IPS-NIHi7 (cell line): ENCODE data around the gene RAI1.
A peak's percentile ranks its signal among the peaks of the same experiment; 100 is the strongest.
"Not testable (repeated sequence)": the region's sequence is repeated elsewhere in the genome, so short reads cannot be mapped to it uniquely, and the experiment has no call there.

Experiments used
- DNase-seq: peaks from one replicate; pipeline ENCODE4 v3.0.0; 2012; ENCODE audit warnings: mixed read lengths; ENCODE audit errors: extremely low spot score

The RAI1 gene

DNA sequence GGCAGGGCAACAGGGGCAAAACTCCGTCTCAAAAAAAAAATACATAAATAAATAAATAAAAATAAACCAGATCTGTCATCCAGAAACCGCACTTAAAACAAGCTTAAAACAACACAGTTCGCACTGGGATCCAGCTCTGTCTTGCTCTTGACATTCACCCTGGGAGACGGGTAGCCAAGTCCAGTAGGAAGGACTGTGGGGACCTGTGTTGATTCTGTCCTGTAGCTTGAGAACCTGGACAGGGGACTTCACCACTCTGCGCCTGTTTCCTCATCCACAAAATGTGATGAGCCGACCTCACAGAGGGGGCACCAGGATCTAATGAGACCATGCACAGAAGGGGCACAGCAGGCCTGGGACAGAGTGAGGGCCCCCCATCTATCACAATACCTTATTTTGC is 1.5 kb upstream of the RAI1 start:
- no peak for DNase-seq

GRCh38 chr17:17680477-17681186 is 626 bp upstream of the RAI1 start:
- DNase-seq = no peak

- DNase-seq = no peak
These were observed 560 bp downstream of the RAI1 start for GRCh38 chr17:17681744-17682292.

DNA sequence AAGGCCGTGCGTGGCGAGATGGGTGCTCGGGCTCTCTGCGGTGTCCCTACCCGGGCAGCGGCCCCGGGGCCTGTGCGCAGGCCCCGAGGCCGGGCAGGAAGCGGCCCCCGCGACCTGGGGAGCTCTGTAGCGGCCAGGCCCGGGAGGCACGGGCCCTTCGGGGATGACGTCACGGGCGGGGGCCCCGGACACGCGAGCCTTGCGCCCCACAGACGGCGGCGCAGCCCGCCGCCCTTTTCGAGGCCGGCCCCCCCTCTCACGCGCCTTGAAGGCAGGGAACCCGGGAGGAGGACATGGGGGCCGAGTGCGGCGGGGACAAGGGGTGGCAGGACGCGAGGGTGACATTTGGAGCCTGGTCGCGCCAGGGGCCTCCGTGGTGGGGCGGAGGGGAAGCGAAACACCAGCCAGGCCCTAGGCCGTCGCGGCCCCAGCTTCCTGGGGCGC is 1.1 kb downstream of the RAI1 start:
- DNase-seq = no peak

- no peak for DNase-seq
These were observed 1.8 kb downstream of the RAI1 start for GRCh38 chr17:17682737-17683680.

DNA sequence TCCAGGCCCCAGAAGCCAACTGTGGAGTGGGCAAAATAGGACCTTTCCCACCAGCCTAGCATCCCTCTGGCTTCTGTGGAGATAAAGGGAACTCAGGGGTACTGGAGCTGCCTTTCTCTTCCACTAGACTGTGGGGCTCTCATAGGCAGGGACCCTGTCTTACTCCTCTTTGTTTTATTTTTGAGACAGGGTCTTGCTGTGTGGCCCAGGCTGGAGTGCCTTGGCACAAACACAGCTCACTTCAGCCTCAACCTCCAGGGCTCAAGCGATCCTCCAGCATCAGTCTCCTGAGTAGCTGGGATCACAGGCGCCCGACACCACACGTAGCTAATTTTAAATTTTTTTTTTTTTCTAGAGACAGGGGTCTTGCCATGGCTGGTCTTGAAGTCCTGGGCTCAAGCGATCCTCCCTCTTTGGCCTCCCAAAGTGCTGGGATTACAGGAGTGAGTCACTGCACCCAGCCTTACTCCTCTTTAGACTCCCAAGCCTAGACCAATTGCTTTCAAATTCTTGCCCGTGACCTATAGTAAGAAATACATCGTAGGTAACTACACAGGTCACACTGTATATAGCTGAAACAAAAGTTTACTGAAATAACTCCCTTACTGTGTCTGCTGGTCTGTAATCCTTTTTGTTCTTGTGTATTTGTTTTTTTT is 2.6 kb downstream of the RAI1 start:
- DNase-seq = no peak

- no peak for DNase-seq
These were observed 3.9 kb downstream of the RAI1 start for GRCh38 chr17:17684906-17685774.

DNA sequence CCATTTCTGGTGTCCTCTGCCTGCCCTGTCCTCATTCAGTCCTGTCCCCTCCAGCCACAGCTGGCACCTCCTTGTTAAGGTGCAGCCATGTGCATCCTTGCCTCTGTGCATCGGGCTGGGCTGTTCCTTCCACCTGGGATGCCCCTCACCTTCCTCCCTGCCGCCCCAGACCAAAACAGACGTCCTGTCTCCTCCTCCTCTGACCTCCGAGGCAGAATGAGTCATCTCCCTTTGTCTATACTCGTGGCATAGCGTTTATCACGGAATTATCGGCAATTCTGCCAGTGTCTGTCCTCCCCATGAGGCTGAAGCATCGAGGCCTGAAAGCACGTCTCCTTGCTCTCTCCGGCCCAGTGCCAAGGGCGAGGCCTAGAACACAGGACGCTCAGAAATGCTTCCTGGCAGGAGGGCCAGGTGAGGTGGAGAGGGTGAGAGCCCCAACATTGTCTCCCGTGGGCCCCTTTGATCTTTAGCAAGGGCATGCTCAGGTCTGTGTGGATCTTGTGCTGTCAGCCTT is 4.6 kb downstream of the RAI1 start:
- DNase-seq = no peak

DNA sequence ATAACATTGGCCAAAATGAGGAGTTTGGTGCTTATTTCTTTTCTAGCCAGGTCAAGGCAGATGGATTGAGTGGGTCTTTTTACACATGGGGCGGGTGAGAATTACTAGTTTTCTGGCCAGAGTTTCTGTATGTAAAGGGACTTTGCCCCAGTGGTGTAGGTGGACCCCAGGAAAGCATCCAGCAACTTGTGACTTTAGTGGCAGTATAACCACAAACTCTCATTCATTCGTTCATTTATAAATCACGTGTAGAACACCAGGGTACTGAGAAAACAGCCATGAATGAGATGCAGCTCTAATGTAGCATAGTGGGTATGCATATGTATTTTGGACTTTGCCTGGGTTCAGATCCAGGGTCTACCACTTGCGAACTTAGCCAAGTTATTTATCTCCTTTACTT is 8.1 kb downstream of the RAI1 start:
- no peak for DNase-seq

- DNase-seq = not testable (repeated sequence)
These were observed 9.0 kb downstream of the RAI1 start for GRCh38 chr17:17690233-17690632.

GRCh38 chr17:17691468-17692263 is 10.4 kb downstream of the RAI1 start:
- DNase-seq = no peak

- no peak for DNase-seq
These were observed 11.3 kb downstream of the RAI1 start for GRCh38 chr17:17692353-17693252.

DNA sequence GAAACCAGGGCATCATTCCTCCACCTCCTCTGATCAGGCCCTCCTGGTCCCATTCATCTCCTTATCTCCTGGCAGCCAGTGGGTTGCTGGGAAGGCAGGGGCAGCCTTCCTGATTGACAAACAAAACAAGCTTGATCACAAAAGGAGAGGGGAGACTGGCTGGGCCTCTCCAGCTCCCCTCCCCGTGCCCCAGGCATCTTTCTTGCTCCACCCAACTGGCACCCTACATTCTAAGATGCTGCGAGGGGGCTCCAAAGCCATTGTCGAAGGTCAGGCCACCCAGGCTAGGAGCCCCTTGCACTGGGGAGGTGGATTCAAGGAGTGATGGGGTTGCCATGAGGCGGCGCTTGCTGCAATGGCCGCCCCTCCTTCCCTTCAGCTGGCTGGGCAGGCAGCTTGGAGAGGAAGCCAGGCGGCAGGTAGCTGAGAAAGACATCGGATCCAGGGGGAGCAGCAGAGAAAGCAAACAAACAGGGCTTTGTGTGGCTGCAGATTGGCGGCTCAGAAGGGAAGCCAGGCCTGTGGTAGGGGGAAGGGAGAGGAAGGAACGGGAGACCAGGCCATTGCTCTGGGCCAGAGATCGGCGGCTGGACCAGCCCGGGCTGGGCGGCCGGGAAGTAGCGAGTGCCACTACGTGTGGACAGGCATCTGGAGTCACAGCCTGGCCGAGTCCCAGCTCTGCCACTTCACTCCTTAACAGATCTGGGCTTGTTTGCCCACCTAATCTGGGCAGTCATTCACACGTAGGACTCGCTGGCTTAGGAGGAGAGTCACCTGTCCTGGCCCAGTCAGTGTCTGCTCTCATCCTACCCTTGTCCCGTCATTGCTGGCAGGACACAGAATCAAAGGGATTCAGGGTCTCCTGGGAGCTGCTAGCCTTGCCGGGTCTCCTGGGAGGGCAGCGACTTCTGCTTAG is 12.3 kb downstream of the RAI1 start:
- DNase-seq = no peak

DNA sequence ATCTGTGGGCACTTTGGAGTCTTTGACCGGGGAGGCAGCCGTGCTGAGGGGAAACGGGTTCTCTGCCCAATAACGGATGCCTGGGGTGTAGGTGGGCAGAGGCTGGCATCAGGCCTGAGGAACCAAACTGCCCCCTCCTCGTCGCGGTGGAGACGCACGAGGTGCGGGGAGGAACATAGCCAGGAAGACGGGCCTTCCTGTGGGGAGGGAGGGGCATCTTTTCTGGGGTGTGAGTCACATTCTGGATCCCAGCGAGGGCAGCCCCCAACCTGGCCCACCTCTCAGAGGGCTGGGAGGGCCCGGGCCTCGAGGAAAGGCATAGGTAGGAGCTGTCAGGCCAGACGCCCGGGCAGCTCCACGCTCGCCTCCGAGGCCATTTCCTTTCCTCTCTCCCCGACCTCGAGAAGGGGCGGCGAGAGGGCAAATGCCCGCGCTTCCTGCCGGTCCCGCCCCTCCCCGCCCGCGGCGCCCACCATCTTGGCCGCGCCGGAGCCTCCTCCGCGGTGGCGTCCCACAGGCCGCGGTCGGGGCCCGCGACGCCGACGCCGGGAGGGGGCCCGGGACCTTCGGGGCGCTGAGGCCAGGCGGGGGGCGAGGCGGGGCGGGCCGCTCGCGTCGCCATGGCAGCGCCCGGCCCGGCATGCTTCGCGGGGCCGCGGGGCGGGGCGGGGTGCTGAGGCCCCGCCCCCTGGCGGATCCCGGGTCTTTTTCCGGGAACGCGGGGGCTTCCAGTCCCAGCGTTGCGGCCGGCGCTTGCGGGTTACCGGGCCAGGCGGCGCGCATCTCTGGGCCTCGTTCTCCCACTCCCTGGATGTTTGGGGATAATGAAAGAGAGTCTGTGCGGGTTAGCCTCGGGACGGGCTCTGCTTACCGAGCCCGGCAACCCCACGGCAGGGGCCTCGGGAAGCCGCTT is 13.2 kb downstream of the RAI1 start:
- peak; percentile 80 for DNase-seq

DNA sequence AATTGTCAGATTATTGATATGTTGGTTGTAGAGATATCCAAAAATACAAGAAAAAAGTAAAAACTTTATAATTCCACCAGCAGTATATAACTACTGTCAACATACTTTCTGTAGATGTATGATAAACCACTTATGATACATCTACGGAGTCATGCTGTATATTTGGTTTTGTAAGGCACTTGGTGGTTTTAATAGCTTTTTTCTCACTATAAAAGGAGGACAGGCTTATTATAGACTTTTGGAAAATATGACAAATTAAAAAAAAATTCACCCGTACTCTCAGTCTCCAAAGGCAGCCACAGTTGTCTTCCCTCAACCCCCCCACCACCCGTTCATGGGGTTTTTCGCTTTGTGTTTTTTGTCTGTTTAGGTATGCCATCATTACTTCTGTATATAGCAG is 14.8 kb downstream of the RAI1 start:
- no peak for DNase-seq

- no peak for DNase-seq
These were observed 15.8 kb downstream of the RAI1 start for GRCh38 chr17:17696882-17697633.
